Transverse colon (tissue), 4 donors: Measurements from ENCODE around the gene CYB5D1. TPM values are rescaled to one million over a fixed set of nuclear protein-coding genes. Genes with fewer than 3 reads are reported as not detected.

Experiments used
- DNase-seq: peaks from one replicate; pipeline ENCODE4 v3.0.0-alpha.2; 2019
- H3K27ac ChIP-seq, 4 donors: fragments of 200-600 bp; sonication (generic); 2 replicates each; pipeline ENCODE4 v1.5.1; 2016 to 2018; ENCODE audit warnings: inconsistent platforms in 4 of 4
- H3K27me3 ChIP-seq: fragments of 200-600 bp; sonication (generic); 2 replicates; pipeline ENCODE4 v1.5.1; 2017; ENCODE audit warnings: inconsistent platforms
- H3K36me3 ChIP-seq, 4 donors: fragments of 200-600 bp; sonication (generic); 2 replicates each; pipeline ENCODE4 v1.5.1; 2017 to 2019; ENCODE audit warnings: inconsistent platforms in 4 of 4
- H3K4me1 ChIP-seq, 4 donors: fragments of 200-600 bp; sonication (generic); 2 replicates each; pipeline ENCODE4 v1.5.1; 2017 to 2020; ENCODE audit warnings: inconsistent platforms in 4 of 4
- H3K4me3 ChIP-seq, 4 donors: fragments of 200-600 bp; sonication (generic); 1 replicate in 1 of 4; 2 replicates in 3 of 4; pipeline versions ENCODE4 v1.5.1 to v1.6.1; 2017 to 2019; ENCODE audit warnings: inconsistent platforms in 4 of 4
- H3K9me3 ChIP-seq, 2 donors: fragments of 200-600 bp; sonication (generic); 2 replicates each; pipeline ENCODE4 v1.5.1; 2017 to 2019; ENCODE audit warnings: inconsistent platforms in 2 of 2
- EP300 ChIP-seq: sonication (generic); formaldehyde crosslinking; IDR thresholded peaks from one replicate; pipeline ENCODE4 v1.6.1; 2017; ENCODE audit warnings: antibody characterized with exemption, low read depth
- POLR2A ChIP-seq: fragments of 450-650 bp; IDR thresholded peaks from one replicate; pipeline ENCODE4 v1.6.1; 2016; ENCODE audit warnings: antibody characterized with exemption, mild to moderate bottlenecking, moderate library complexity
- POLR2AphosphoS5 ChIP-seq, 3 donors: sonication (generic); formaldehyde crosslinking; IDR thresholded peaks; one replicate each; pipeline ENCODE4 v1.6.1; 2016; ENCODE audit warnings: antibody characterized with exemption in 3 of 3
- WGBS, 2 donors: methylation state at CpG; one replicate each; pipeline ENCODE4 v1.1.5; 2018; ENCODE audit warnings: low coverage in 1 of 2; 5-methylcytosine and 5-hydroxymethylcytosine counted together
- in situ Hi-C, 4 donors: fragments of 200-750 bp; cut with MboI; loops; one replicate each; pipeline versions ENCODE4 v1.15.0 to v1.15.1; 2017; ENCODE audit warnings: low sequenced_read_pairs in 3 of 4, low pct_ligation_motif_present in 1 of 4, low pct_unique_long_range_greater_than_20kb in 1 of 4
- intact Hi-C: fragments of 100-400 bp; cut with DNase I; formaldehyde crosslinking; loops from one replicate; pipeline ENCODE4 v1.15.1; 2023; ENCODE audit warnings: low total_unique reads
- total RNA-seq, 4 donors: library from RNA; depleted of rRNA; stranded (reverse); fragments of >200 nt; gene quantifications; one replicate each; pipeline ENCODE4 v1.1.0, GENCODE V29; 2016
- TF ChIP-seq, protein P1 (sequence below), 5 experiments: fragments of 200-600 bp in 3 of 5; fragments of 450-650 bp in 2 of 5; sonication (generic) in 3 of 5; IDR thresholded peaks; 1 replicate in 2 of 5; 2 replicates in 3 of 5; pipeline ENCODE4 v1.5.1; 2016 to 2017; ENCODE audit warnings: antibody characterized with exemption in 5 of 5, inconsistent platforms in 3 of 5, mild to moderate bottlenecking in 2 of 5, moderate library complexity in 1 of 5

The CYB5D1 gene
- total RNA-seq, 4 donors from 2014 or later, result 4.9 to 50.4 (median 9.6) TPM; not detected in 1

DNA sequence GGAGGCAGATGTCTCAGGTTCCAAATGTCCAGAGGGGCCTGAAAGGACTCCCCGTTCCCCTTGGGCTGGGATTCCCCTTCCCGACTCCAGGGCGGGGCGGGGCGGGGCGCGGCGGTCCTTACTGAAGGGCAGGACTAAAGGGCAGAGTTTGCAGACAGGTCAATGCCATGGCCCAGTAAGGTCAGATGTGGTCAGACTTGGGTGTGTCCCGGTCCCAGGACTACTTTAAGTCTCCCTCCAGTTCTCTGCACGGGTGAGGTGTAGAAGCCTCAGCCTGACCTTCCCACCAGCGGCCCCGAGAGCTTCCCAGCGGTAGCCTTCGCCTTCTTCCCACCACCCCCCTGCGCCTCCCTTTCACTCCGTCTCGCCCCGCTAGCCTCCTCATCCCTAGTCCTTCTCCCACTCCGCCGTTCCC is 23.3 kb upstream of the CYB5D1 start:
- no peaks in the 10 kb centered on the region for H3K27me3 ChIP-seq
- in situ Hi-C loops (no loop called here), intact Hi-C loops (no loop called here)
- DNase-seq, result peak; percentile 84
- 2% methylated on average over 18 of the region's 20 CpGs; no CpG with 5 or more reads in 1 of the 2 donors for WGBS, 2 donors
- peak overlapping the region; percentile 97 to 99 (median 99) for H3K27ac ChIP-seq
- TF ChIP-seq EP300 (no peak), POLR2AphosphoS5 (IDR thresholded peaks at IDR 0.05) (no peak), POLR2A (no peak)
- TF ChIP-seq, protein P1, sequence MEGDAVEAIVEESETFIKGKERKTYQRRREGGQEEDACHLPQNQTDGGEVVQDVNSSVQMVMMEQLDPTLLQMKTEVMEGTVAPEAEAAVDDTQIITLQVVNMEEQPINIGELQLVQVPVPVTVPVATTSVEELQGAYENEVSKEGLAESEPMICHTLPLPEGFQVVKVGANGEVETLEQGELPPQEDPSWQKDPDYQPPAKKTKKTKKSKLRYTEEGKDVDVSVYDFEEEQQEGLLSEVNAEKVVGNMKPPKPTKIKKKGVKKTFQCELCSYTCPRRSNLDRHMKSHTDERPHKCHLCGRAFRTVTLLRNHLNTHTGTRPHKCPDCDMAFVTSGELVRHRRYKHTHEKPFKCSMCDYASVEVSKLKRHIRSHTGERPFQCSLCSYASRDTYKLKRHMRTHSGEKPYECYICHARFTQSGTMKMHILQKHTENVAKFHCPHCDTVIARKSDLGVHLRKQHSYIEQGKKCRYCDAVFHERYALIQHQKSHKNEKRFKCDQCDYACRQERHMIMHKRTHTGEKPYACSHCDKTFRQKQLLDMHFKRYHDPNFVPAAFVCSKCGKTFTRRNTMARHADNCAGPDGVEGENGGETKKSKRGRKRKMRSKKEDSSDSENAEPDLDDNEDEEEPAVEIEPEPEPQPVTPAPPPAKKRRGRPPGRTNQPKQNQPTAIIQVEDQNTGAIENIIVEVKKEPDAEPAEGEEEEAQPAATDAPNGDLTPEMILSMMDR (IDR thresholded peaks at IDR 0.05), result no peak
- peak overlapping the region; percentile 54 to 79 (median 70) for H3K4me3 ChIP-seq
- no peaks in the 10 kb centered on the region for H3K9me3 ChIP-seq
- H3K36me3 ChIP-seq, result no peaks in the 10 kb centered on the region
- H3K4me1 ChIP-seq, result peaks cover 23 to 53% (median 36%) of the 10 kb centered on the region in 4 donors

DNA sequence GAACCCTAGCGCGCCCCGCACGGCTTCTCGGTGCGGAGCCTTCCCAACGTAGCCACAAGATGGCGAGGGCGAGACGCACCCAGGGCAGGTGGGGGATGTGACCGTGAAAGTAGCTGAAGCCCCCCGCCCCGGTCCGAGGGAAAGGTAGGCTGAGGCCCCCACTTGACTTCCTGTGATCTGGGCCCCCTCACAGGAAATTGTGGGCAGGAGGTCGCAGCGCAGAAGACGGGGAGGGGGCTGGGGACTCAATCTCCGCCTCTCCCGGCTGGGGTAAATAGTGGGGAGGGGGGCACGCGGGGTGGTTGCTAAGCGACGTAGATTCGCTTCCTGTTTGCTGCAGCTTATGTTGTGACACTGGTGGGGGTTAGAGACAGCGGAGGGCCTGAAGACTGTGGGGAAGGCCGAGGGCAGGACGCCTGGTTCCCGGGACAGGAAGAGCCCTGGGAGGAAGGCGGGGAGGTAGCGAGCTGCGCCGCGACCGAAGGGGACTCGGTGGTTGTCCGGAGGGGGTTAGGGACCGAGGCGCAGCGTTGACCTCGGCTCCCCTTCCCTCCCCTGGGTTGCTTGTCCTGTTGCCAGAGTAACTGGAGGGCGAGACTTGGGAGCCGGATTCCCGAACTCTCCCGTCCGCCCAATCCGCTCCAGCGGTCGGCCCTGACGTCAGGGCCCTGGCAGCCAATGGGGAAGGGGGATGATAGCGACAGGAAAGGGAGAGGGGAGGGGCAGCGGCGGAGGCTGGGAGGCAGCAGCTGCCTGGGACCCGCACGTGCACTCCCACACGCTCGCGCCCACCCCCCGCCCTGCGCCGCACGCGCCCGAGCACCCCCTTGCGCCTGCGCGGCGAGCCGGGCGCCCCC is 22.6 kb upstream of the CYB5D1 start:
- in situ Hi-C loops, result no loop called here
- H3K4me3 ChIP-seq, result peak overlapping the region; percentile 54 to 79 (median 70)
- H3K27me3 ChIP-seq, result no peaks in the 10 kb centered on the region
- no peaks in the 10 kb centered on the region for H3K36me3 ChIP-seq
- peak overlapping the region; percentile 97 to 99 (median 99) for H3K27ac ChIP-seq
- TF ChIP-seq POLR2A (peak; percentile 79), POLR2AphosphoS5 (IDR thresholded peaks at IDR 0.05) (peak; percentile 85 to 93 (median 91)), EP300 (no peak)
- TF ChIP-seq, protein P1 (IDR thresholded peaks at IDR 0.05), result peak; percentile 75 to 95 (median 82)
- WGBS, 2 donors, result 0 to 5% methylated on average over 11 to 55 of the region's 69 CpGs
- intact Hi-C loops, result no loop called here
- peaks cover 25 to 59% (median 43%) of the 10 kb centered on the region in 4 donors for H3K4me1 ChIP-seq
- DNase-seq, result peak; percentile 97
- no peaks in the 10 kb centered on the region for H3K9me3 ChIP-seq

DNA sequence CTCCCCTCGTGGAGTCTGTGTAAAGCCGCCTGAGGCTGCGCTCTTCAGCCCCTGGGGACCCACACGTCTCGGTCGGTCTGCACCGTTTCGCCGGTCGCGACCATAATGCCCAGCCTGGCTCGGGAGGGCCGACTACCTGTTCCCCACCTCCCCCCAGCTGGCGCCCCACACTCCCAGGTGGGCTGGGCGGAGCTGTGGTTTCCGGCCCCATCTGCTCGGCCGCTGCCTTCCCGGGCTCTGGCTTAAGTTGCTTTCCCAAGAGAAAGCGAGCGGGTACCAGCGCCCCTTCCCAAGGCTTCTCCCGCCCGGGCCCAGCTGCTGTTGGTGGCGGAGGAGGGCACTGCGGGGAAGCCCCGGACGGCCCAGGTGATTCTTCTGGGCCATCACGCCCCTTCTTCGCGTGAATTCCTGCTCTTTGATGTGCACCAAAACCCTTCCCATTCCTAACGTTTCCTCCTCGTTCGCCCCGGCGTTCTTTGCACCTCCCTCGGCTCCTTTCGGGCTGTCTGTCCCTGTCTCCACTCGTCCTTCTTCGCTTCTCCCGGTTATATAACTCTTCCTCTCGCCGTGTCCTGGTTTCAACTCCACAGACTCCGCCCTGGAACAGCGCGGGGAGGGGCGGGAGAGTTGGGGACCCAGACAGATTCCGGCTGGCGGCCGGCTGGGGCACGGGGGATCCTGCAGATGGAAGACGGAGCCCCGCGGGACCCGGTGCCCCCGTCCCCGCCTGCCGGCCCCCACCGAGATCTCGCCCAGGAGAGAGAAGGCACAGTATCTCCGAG is 21.8 kb upstream of the CYB5D1 start:
- no peaks in the 10 kb centered on the region for H3K9me3 ChIP-seq
- peaks cover 33 to 67% (median 50%) of the 10 kb centered on the region in 4 donors for H3K4me1 ChIP-seq
- WGBS, 2 donors, result 1% methylated on average over 47 of the region's 61 CpGs; no CpG with 5 or more reads in 1 of the 2 donors
- no peaks in the 10 kb centered on the region for H3K27me3 ChIP-seq
- DNase-seq, result peak; percentile 81
- in situ Hi-C loops (no loop called here), intact Hi-C loops (no loop called here)
- H3K4me3 ChIP-seq, result peak overlapping the region; percentile 54 to 79 (median 67)
- no peaks in the 10 kb centered on the region for H3K36me3 ChIP-seq
- H3K27ac ChIP-seq, result peak overlapping the region; percentile 97 to 99 (median 99)
- peak; percentile 73 to 86 (median 77) for TF ChIP-seq POLR2AphosphoS5 (IDR thresholded peaks at IDR 0.05)
- TF ChIP-seq POLR2A, result peak; percentile 82
- TF ChIP-seq, protein P1 (IDR thresholded peaks at IDR 0.05), result no peak
